Activated T-helper 1 cell treated with Interleukin-2 at 50 U/mL for 16 hours (primary cell): ENCODE data around the gene ATF5.

Source experiments
- DNase-seq: peaks from one replicate; pipeline ENCODE4 v3.0.0-alpha.2; 2020; ENCODE audit warnings: low read depth

Gene ATF5

DNA sequence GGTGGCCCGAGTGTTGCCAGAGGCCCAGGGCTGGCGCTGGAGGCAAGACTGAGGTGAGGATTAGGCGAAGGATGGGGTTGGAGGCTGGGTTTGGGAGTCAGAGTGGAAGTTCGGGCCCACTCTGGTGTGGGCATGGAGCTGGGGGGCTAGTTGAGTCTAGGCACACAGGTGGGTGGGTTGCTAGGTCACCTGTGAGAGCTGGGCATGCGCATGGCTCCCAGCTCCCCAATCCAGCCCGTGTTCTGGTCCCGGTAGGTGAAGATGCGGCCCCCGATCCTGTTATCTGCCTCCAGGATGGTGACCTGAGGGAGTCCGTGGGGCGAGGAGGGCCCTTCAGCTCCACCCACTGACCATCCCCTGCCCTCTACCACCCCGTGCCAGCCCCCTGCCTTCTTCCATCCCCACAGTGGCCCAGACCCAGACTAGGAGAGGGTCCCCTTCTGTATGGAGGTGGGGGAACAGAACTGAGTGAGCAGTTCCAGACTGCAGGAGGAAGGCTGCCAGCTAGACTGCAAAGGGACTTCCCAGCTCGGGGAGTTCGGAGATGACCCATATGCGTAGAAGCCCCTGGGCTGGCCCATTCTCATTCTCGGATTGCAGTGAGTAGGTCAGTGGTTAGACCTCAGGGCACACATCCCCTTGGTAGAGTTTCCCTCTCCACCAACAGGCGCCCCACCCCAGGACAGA, 34.0 kb upstream of the ATF5 start:
- DNase-seq, result no peak

GRCh38 chr19:49895566-49896297, 33.3 kb upstream of the ATF5 start:
- no peak for DNase-seq

GRCh38 chr19:49896863-49897621, 32.0 kb upstream of the ATF5 start, which contains the start of gene IL4I1:
Gene IL4I1 (minus strand): TSS chr19:49896887. CDS start chr19:49896160, 727 bp downstream.
- DNase-seq, result peak; percentile 33

- DNase-seq, result no peak
These were observed 24.9 kb upstream of the ATF5 start for GRCh38 chr19:49904136-49904535.

DNA sequence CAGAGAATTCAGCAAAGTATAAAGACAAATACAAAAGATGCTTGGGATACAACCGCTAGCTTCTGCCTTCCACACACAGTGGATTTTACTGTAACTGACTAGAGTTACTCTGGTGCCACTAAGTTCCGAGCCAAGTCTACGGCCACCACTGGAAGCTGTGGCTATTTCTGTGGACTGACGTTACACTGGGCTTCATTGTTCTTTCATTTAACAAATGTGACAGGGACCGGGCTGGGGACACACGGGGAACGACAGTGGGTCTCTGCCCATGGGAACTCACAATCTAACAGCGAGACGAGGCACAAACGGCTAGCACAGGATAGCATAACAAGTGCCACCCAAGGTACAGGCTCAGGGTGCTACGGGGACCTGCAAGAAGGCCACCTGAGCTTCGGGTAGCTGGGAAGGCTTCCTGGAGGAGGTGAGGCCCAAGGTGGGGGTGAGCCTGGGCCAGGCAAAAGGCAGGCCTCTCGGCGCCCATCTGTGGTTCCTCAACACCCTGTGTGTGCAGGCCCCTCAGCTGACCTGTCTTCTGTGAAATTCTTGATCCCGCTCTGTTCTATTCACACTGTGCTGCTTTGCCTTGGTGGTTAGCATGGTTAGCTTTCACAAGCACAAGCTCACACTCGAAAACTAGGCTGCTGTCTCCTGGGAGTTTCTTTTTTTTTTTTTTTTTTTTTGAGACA, 22.0 kb upstream of the ATF5 start:
- no peak for DNase-seq

GRCh38 chr19:49907745-49908446, 21.1 kb upstream of the ATF5 start:
- no peak for DNase-seq

- DNase-seq, result no peak
These were observed 20.3 kb upstream of the ATF5 start for GRCh38 chr19:49908480-49909420.

GRCh38 chr19:49910179-49910578, 18.8 kb upstream of the ATF5 start:
- DNase-seq, result no peak

GRCh38 chr19:49911381-49912145, 17.4 kb upstream of the ATF5 start:
- no peak for DNase-seq

DNA sequence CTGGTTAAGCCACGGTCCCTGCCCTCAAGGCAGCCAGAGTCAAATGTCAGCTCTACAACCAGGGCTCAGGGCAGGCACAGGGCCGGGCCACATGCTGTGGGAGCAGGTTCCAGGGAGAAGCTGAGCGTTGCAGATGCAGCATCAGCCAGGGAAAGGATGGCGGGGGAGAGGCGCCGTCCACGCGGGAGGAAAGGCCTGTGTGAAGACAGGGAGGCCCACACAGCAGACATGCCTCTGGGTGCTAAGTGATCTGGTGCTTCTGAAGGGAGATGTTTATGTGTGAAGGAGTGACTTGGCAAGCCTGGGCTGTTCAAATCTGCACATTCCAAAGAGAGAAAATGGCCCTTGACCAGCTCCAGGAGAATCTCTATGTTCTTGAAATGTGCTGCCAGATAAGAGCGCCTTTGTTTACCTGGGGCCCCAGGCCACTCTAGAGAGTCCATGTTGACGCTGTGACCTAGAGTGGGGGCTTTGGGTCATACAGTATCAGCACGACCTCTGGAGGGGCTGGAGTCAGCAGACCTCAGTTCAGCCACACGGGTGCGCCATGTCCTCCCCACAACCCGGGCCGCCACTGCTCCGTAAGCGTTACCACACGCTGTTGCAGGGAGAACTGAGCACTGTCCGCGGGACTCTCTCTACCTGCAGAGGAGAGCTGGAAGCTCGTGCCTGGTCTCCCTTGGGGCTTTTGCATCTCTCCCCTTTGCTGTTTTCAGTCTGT, 15.9 kb upstream of the ATF5 start:
- no peak for DNase-seq

DNA sequence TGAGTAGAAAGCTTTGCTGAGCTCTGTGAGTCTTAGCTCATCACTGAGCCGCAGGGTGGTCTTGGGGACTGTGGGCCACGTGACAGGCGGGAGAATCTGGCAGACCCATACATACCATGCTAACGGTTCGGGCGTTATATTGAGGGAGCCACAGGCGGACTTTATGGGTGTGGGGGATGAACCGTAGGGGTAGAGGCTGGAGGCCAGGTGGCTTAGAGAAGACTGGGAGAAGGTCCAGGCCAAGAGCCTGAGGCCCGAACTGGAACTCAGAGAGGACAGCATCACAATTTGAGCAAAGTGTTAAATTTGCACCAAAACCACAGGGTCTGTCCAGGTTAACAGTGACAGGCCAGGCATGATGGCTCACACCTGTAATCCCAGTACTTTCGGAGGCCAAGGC, 15.3 kb upstream of the ATF5 start:
- DNase-seq, result no peak

GRCh38 chr19:49915271-49915670, 13.7 kb upstream of the ATF5 start:
- DNase-seq, result no peak

- no peak for DNase-seq
These were observed 11.9 kb upstream of the ATF5 start for GRCh38 chr19:49916839-49917733.

DNA sequence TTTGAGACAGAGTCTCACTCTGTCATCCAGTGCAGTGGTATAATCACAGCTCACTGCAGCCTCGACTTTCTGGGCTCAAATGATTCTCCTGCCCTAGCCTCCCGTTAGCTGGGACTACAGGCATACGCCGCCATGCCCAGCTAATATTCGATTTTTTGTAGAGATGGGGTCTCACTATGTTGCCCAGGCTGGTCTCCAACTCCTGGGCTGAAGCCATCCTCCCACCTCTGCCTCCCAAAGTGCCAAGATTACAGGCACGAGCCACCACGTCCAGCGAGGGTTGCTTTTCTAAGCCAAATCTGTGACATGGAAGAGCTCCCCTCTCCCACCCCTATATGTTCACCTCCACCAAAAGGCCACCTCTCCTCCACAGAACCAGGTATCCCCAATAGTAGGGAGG, 10.9 kb upstream of the ATF5 start:
- DNase-seq, result no peak

DNA sequence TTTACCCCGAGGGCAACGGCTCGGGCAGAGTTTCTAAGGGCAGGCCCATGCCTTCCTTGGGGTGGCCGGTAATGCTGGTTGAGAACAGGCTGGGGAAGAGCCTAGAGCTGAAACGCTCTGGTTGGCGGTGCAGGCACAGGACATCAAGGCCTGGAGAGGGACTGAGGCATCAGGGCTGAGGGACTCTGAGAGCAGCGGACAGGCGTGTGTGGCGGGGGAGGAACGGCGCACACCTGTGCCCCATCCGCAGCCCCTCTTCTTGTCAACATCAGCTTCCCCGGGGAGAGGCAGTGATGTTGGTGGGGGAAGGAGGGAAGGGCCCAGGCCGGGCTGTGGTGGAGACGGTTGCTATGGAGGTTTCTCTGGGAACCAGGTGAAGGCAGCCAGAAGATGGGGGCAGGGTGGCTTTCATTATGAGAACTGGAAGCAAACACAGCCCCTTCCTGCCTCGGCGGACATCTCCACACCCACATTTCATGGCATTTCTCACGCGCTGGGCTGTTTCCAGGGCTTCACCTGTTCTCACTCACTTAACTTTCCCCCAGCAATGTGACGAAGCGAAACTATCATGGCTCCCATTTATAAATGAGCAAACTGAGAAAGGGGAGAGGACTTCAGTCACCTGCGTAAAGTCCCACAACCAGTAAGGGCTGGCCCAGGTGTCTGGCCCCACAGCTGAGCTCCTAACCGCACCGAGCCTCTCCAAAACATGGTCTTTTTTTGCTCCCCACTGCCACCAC, 8.2 kb upstream of the ATF5 start:
- no peak for DNase-seq

DNA sequence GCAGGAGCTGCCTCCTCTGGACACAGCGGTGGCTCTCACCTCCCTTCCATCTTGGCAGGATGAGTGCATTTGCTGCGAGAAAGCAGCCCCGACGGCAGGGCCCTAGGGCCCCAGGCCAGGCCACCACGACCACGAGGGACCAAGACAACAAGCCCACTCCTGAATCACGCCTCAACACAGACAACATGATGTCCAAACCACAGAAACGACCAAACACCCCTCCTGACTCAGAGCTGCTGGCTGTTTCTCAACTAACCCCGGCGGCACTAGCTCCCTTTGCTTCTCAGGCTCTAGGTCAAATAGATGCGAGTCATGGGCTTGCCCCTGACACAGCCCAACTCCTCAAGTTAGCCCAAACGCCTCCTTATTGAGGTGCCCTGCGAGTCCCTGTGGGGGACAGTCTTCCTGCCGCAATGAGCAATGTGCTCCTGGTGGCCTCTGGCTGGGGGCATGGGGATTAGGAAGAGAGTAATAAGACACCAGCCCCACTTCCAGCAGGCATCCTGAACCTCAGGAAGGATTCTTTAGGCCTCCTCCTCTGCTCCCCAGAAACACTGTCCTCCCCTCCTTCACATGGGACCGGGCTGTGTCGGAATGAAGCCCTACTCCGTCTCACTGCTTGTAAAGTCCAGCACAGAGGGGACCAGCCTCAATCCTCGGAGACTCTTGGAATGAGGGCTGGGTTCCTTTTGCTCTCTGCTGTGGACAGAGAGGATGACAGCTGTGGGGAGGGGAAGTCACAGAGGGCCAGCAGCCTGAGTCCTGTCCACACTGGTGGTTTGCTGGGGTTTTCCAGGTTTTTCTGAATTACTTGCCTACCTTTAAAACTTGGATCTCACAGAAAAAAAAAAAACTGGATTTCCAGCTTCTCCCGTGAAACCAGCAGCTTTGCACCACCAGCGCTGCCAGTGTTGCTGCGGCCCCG, 6.9 kb upstream of the ATF5 start:
- DNase-seq, result no peak
